Keratinocyte (primary cell): Measurements from ENCODE around the gene MYBBP1A.

Experiments
- EZH2 ChIP-seq: IDR thresholded peaks from one replicate; pipeline ENCODE4 v1.6.1; 2012; ENCODE audit warnings: inconsistent platforms, mild to moderate bottlenecking, low read length, moderate library complexity
- TF ChIP-seq, protein P1 (sequence below), 3 experiments: IDR thresholded peaks in 1 of 3; conservative IDR thresholded peaks in 1 of 3; optimal IDR thresholded peaks in 1 of 3; 2 replicates in 2 of 3; 3 replicates in 1 of 3; pipeline versions ENCODE3 to v1.5.1; 2011; ENCODE audit warnings: low read length in 3 of 3, mild to moderate bottlenecking in 3 of 3, moderate library complexity in 2 of 3, control low read depth in 1 of 3, inconsistent platforms in 1 of 3; ENCODE audit not compliant: insufficient read depth in 2 of 3; ENCODE audit errors: extremely low read depth in 1 of 3

DNA sequence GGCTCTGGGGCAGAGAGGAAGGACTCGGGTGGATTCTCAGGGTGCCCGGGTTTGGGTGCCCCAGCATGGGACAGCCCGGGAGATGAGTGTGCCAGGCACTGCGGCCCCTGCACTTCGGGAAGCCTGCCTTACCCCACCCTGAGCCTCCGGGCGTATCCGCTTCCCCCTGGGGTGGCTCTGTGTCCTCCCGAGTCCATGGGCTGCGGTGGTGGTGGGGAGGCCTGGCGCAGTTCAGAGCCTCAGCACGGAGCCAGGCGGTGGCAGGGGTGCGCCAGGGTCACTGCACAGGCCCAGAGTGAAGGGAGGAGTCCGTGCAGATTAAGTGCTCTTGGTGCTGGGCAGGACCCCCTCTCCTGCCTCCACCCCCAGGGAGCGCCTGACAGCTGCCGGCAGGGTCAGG lies 20.7 kb downstream of the MYBBP1A start:
- TF ChIP-seq EZH2: no peak
- TF ChIP-seq, protein P1, sequence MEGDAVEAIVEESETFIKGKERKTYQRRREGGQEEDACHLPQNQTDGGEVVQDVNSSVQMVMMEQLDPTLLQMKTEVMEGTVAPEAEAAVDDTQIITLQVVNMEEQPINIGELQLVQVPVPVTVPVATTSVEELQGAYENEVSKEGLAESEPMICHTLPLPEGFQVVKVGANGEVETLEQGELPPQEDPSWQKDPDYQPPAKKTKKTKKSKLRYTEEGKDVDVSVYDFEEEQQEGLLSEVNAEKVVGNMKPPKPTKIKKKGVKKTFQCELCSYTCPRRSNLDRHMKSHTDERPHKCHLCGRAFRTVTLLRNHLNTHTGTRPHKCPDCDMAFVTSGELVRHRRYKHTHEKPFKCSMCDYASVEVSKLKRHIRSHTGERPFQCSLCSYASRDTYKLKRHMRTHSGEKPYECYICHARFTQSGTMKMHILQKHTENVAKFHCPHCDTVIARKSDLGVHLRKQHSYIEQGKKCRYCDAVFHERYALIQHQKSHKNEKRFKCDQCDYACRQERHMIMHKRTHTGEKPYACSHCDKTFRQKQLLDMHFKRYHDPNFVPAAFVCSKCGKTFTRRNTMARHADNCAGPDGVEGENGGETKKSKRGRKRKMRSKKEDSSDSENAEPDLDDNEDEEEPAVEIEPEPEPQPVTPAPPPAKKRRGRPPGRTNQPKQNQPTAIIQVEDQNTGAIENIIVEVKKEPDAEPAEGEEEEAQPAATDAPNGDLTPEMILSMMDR (optimal IDR thresholded peaks at IDR 0.05 in 1 of 3, IDR thresholded peaks at IDR 0.05 in 1 of 3, conservative IDR thresholded peaks at IDR 0.05 in 1 of 3; ENCODE audit: extremely low read depth in 1 of 3, insufficient read depth in 2 of 3, low read length in 3 of 3): no peak
